GM18526 (cell line): ENCODE measurements around the gene LMO2.

Source experiments
- POLR2A ChIP-seq: IDR thresholded peaks from 3 replicates; pipeline ENCODE4 v1.6.1; 2011; ENCODE audit not compliant: insufficient read length; ENCODE audit errors: extremely low read depth

Gene LMO2

GRCh38 chr11:33827206-33827605 is 64.7 kb downstream of the LMO2 start:
- TF ChIP-seq POLR2A, result no peak

- no peak for TF ChIP-seq POLR2A
These were observed 65.9 kb downstream of the LMO2 start for GRCh38 chr11:33825854-33826560.

GRCh38 chr11:33819278-33820035 is 72.4 kb downstream of the LMO2 start:
- TF ChIP-seq POLR2A, result no peak
